GM12865 (cell line): ENCODE data around the gene ATP9A.
"Not testable (repeated sequence)": the region's sequence is repeated elsewhere in the genome, so short reads cannot be mapped to it uniquely, and the experiment has no call there.

Experiments
- DNase-seq: peaks from one replicate; pipeline ENCODE4 v3.0.0; 2010; ENCODE audit warnings: low read depth
- H3K4me3 ChIP-seq: 2 replicates; pipeline ENCODE4 v1.5.1; 2011; ENCODE audit warnings: mild to moderate bottlenecking, low read depth, low read length, control low read depth
- TF ChIP-seq, protein P1 (sequence below): IDR thresholded peaks from 2 replicates; pipeline ENCODE4 v1.5.1; 2011; ENCODE audit warnings: low read length, control low read depth, low read depth, inconsistent platforms; ENCODE audit not compliant: insufficient read depth; ENCODE audit errors: missing control alignments

Gene ATP9A

DNA sequence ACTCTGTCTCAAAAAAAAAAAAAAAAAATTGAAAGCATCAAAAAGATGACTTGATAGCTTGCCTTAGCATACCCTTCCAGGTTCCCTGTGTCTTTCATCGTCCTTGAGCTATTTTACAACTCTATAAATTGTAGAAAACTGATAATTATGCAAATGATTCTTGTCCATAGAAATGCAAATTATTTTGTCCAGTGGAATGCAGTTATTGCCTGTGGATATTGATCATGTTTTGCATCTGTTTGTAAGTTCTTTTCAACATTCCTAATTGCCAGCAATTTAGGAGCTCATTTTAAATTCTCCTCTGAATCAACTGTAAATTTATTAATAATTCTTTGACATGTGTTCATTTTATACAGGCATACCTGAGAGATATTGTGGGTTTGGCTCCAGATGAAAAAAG lies 7.1 kb upstream of the ATP9A start:
- TF ChIP-seq, protein P1, sequence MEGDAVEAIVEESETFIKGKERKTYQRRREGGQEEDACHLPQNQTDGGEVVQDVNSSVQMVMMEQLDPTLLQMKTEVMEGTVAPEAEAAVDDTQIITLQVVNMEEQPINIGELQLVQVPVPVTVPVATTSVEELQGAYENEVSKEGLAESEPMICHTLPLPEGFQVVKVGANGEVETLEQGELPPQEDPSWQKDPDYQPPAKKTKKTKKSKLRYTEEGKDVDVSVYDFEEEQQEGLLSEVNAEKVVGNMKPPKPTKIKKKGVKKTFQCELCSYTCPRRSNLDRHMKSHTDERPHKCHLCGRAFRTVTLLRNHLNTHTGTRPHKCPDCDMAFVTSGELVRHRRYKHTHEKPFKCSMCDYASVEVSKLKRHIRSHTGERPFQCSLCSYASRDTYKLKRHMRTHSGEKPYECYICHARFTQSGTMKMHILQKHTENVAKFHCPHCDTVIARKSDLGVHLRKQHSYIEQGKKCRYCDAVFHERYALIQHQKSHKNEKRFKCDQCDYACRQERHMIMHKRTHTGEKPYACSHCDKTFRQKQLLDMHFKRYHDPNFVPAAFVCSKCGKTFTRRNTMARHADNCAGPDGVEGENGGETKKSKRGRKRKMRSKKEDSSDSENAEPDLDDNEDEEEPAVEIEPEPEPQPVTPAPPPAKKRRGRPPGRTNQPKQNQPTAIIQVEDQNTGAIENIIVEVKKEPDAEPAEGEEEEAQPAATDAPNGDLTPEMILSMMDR: no peak
- H3K4me3 ChIP-seq: no peak overlapping the region
- no peak for DNase-seq

DNA sequence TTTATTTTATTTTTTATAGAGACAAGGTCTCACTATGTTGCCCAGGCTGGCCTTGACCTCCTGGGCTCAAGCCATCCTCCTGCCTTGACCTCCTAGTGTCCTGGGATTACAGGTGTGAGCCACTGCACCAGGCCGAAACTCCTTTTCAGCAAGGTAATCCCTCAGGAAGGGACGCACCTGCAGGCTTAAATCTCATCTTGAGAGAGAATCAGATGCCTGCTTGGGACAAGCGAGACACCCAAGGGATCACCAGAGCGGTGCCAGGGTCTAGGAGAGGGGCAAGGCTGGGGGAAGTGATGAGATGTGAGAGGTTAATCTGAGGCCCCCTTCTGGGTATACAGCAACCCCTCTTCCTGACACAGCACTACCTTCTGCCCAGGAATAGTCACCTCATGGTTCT lies 4.0 kb upstream of the ATP9A start:
- TF ChIP-seq, protein P1: no peak
- no peak overlapping the region for H3K4me3 ChIP-seq
- DNase-seq: no peak

DNA sequence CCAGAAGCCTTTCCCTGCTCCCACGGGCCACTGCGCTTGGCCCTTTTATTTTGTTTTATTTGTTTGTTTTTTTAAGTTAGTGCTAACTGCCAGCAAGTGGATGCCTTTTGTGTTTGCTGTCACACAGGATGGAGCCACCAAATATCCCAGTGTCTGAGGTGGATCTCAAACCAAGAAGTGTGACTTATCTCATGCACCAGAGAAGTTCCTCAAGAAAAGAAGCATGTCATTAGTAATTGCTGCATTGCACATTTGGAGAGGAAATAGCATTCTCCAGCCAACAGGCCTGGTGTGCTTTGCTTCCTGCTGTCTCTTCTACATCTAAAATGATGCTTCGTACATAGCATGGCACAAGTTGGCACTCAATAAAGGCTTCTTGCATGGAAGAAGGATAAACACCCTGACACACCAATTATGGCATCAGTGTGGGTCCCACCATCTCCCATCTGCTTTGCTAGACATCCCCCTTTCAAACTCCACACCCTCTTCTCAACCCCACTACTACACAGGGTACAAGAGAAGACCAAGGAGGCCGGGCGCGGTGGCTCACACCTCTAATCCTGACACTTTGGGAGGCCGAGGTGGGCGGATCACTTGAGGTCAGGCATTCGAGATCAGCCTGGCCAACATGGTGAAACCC lies 1.9 kb upstream of the ATP9A start:
- TF ChIP-seq, protein P1: no peak

DNA sequence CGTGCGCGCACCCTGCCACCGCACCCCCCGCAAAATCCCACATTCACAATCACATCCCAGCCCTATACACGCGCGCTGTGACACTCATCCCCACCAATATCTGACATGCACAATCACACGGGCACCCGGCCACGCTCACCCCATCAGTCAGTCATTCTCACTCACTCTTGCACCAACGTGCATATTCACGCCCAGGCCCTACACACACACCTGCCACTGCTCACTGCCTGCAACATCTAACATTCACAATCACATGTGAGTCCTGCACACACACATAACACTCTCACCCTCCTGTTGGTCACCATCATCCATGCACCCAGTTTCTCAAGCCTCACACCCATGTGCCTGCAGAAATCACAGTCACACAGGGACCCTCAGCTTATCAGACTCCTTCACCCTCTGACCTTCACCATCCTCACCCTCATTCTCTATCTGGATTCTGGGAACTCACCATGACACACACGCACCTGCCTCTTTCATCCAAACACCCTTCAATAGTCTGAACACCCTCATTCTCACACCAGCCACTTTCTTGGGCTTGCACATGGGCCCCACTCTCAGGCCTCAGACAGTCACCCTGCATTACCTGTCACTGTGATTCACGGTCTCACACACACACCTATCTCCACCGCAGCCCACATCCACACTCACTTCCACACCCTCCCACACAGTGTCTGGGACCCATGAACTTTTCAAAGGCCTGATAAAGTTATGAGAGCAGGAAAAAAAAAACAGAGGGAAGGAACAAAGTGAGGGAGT lies 748 bp upstream of the ATP9A start:
- no peak overlapping the region for H3K4me3 ChIP-seq
- no peak for DNase-seq
- TF ChIP-seq, protein P1: no peak

More for the DNA sequence above, 1.9 kb upstream of the ATP9A start:
- no peak overlapping the region for H3K4me3 ChIP-seq
- DNase-seq: no peak

DNA sequence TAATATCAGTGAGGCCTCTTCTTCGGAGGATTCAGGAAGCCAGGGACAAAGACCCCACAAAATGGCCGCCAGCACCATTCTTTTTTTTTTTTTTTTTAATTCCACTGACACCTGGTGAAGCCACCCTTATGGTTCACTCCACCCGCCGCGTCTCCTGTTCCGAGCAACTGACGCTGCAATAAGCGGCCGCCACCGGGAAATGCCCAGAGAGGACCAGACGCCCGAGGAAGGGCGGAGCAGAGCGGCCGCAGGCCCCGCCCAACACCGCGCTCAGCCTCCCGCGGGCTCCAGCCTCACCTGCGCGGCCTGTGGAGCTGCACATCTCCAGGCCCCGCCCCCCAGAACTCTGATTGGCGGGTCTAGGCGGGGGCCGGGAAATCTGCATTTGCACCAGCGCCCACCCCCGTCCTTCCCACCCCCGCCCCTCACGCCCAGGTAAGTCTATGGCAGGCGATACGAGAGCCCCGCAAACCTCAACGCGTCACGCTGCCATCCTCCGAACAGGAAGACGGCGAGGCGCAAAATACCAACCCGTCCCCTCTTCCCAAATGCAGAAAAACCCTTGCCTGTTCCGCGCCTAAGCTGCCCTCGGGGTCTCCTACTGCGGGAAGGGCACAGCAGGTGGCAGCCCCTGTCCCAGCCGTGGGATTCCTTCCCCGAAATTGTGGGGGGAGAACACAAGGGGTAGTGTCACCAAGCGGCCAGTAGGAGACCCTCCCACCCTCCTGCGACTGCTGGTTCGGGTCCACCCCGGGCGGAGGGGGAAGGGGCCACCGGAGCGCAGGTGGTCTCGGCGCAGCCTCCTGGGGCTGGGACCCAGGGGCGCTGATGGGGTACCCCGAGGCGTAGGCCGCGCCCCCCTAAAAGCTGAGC lies 960 bp downstream of the ATP9A start:
- H3K4me3 ChIP-seq: no peak overlapping the region
- peak; percentile 18 for DNase-seq
- TF ChIP-seq, protein P1: no peak

DNA sequence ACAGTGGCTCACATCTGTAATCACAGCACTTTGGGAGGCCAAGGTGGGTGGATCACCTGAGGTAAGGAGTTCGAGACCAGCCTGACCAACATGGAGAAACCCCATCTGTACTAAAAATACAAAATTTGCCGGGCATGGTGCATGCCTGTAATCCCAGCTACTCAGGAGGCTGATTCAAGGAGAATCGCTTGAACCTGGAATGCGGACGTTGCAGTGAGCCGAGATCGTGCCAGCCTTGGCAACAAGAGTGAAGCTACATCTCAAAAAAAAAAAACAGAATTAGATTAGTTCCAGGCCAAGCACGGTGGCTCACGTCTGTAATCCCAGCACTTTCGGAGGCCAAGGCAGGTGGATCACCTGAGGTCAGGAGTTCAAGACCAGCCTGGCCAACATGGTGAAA lies 2.8 kb downstream of the ATP9A start:
- not testable (repeated sequence) for H3K4me3 ChIP-seq, DNase-seq
